ENCODE results near the gene GPR31.

Gene GPR31

DNA sequence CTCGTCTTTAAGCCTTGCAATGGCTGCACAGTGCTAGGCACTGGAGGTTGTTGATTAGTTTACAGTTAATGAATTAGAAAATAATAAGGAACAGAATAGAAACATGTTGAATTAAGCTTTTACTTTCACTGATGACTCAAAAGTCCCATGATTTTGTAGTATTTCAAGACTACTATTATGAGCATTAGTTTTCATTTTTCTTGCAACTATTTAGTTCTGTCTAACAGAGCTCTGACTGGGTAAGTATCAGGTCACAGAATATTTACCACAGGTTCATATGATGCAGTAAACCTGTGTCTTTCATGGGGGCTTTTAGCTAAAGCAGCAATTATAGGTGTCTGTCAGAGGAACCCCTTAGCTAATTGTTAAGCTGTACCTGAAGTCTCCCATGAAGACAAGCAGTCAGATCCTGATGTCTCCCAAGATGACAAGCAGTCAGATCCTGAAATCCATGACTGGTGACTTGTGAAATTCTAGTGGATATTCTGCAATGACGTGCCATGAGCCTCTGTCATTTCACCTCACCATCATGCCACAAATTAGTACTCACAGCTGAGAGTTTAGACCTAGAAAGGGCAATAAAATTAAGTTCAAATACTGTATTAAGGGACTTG lies 8.2 kb upstream of the GPR31 start:
- no peak for DNase-seq

- DNase-seq = no peak
Observed at GRCh38 chr6:167164261-167164660, 6.5 kb upstream of the GPR31 start.

DNA sequence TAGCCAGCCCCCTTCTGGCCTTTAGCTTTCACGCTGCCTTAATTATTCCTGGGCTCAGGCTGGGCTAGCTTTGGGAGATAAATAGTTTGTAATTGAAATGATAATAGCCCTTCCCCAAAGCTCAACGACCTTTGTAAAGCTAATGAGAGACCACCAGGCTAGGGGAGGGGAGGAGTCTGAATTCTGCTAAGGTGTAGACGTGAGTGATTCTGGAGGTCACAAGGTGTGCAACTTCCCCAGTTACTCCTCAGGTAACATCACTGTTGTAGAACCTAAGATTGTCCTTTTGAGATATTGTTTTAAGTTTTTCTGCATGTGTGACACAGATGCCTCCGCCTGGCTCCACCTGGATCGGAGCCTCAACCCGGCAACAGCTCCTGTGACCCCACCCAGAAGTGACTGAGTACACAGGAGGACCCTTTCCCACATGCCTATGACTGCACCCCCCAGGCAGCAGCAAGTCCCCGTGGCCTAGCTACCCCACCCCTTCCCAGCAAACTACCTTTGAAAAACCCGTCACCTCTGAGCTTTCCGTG lies 5.8 kb upstream of the GPR31 start:
- DNase-seq = no peak

DNA sequence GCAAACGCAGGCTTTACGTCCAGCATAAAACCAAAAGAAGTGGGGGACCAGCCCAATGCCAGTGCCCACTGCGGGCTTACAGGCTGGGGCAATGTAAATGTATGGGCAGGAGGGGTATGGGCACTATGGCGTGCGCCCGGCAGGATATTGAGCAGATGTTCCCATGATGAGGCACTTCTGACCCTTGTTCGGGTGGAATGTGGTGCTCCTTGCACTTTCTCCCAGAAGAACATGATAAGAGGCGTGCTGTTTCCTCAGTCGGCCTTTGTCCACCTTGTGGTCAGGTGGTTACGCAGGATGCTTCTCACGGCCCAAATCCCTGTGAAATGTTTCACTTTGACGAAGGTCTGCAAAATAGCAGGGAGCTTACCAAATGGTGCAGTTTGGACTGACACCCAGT lies 4.8 kb upstream of the GPR31 start:
- no peak for DNase-seq

- DNase-seq = no peak
Observed at GRCh38 chr6:167161851-167162467, 4.2 kb upstream of the GPR31 start.

DNA sequence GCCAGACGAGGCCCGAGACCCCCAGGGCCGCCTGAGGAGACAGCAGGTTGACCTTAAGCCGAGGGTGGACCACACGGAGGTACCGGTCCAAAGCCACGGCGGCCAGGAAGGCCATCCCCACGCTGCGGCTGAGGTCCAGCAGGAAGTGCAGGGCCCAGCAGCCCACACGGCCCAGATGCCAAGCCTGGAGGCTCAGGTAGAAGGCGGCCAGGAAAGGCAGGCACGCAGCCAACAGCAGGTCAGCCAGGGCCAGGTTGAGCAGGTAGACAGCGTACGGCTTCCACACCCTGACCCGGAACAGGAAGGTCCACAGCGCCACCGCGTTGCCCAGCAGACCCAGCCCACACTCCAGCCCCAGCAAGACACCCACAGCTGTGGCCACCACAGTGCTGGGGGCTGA lies 366 bp downstream of the GPR31 start:
- DNase-seq = no peak

DNA sequence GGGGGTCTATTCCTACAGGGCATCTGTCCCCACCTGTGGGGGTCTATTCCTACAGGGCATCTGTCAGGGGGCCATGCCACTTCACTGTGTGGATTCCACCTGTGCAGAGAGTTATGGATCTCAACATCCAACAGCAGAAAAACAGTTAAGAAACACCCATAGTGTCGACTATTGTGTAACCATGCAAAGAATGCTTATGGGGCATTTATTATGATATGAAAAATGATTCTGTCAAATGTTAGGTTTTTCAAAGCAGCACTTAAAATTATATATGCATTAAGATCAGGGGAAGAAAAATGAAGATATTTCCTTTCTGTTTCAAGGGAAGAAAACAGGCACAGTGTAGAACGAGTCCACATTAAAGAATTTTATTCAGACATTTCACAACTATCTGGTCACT lies 2.9 kb downstream of the GPR31 start:
- no peak for DNase-seq

DNA sequence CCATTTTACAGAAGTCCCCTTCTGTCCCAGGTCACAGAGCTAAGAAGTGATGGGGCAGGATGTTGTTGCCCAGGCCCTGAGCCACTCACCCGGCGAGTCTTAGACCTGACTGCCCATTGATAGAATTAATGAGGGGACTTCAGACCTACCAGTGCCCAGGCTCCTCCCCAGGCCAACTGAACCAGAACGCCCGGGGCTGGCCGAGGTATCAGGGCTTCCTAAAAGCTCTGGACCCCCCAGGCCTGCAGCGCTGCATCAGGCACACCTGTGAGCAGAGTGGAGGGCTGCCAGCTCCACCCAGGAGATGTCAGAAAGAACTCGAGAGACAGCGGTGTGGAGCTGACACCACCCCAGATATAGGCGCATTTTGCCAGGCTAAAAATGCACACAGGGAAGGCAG lies 3.5 kb downstream of the GPR31 start:
- DNase-seq = no peak

- DNase-seq = no peak
Observed at GRCh38 chr6:167153521-167153959, 4.2 kb downstream of the GPR31 start.

DNA sequence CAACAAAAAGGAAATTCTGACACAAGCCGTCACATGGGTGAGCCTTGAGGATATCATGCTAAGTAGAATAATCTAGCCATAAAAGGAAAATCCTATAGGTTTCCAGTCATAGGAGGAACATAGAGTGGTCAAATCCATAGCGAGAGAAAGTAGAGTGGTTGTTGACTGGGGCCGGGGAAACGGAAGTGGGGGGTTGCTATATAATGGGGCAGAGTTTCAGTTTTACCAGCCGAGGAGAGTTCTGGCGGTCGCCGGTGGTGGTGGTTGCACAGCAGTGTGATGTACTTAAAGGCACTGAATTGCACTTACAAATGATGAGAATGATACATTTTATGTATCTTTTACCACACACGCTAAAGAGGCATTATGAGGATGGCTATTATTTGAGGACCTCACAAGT lies 4.9 kb downstream of the GPR31 start:
- no peak for DNase-seq

DNA sequence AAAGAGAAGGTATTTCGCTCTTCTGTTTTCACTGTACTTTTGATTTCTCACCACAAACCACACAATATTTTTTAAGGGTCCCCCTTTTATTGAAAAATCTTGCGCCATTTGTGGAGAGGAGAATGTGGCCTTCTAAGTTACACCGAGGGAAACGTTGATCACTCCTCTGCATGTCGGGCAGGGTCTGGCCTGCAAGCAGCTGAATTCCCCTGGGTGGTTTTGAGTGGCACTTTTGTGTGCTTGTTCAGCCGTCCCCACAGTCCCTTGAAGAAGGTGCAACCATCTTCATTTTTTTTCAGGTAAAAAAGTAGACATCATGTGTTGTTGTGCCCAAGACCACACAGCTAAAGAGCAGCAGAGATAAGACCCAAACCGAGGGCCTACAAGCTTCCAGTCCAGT lies 6.1 kb downstream of the GPR31 start:
- DNase-seq = no peak

GRCh38 chr6:167150941-167151549 lies 6.7 kb downstream of the GPR31 start:
- DNase-seq = no peak

- DNase-seq = no peak
Observed at GRCh38 chr6:167148997-167149396, 8.8 kb downstream of the GPR31 start.

DNA sequence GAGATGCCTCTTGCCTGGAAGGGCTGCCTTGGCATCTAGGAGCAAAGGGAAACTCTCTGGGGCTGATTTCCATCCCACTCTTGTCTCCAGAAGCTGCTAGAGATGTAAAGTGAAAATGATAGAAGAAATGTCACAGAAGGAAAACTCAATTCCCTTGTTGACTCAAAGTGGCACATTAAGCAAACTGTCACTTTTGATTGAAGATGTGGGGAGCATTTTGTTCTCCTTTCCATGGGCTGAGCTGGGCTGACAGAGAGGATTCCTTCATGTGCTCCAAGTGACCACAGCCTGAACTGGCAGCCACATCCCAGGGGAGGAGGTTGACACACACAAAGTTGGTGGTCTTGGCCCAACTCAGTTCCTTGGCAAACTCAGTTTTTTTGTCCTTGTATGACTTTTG lies 9.8 kb downstream of the GPR31 start:
- DNase-seq = no peak

DNA sequence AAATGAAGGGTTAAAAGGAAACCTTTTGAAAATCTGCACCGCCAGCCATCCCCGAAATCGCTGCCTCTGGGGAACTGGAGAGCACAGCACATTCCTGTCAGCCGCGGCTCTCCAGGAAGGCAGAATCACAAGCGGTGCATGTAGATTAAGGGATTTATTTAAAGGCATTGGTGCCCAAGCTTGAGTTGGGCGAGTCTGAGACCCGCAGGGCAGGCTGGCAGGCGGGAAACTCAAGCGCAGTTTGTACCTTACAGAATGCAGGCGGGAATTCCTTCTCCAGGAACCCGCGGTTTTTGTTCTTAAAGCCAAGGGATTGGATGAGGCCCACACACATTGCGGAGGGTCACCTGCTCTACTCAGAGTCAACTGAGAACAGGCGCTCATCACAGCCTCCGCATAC lies 10.8 kb downstream of the GPR31 start:
- no peak for DNase-seq

DNA sequence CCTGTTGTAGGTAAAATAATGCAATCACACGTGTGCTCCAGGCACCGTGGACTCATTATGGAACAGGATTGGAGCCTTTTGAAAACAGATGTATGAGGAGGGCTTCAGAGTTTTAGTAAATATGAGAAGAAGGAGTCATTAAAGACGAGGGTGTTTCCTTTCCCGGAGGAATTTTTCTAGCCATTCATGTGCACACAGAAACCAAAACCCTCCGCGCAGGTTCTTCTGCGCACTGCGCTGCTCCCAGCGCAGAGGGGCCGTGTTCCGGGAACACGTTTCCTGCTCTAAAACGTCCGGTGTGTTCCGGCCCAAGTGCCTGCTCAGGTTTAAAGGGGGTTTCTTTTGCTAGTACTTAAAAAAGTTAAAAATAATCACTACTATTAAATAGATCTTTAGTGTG lies 11.6 kb downstream of the GPR31 start:
- DNase-seq = no peak

GRCh38 chr6:167145461-167145860 lies 12.3 kb downstream of the GPR31 start:
- no peak for DNase-seq

DNA sequence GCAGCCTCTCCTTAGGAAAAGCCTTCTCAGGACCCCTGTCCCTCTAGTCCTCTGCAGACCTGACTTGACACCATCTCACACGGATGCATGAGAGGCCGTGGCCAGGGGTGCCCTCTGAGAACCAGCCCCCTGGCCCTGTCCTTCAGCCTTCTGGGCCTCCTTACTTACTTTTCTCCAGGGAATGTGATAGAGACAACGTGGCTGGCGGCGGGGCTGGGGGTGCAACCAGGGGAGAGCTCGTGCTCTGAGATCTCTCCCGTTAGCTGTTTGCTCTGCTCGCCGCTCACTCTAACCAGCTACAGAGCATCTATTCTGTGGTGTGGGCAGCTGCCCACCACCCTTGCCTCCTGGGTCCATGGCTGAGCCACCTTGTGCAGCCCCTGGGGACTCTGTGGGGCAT lies 14.7 kb downstream of the GPR31 start:
- no peak for DNase-seq

- no peak for DNase-seq
Observed at GRCh38 chr6:167142433-167142761, 15.4 kb downstream of the GPR31 start.

DNA sequence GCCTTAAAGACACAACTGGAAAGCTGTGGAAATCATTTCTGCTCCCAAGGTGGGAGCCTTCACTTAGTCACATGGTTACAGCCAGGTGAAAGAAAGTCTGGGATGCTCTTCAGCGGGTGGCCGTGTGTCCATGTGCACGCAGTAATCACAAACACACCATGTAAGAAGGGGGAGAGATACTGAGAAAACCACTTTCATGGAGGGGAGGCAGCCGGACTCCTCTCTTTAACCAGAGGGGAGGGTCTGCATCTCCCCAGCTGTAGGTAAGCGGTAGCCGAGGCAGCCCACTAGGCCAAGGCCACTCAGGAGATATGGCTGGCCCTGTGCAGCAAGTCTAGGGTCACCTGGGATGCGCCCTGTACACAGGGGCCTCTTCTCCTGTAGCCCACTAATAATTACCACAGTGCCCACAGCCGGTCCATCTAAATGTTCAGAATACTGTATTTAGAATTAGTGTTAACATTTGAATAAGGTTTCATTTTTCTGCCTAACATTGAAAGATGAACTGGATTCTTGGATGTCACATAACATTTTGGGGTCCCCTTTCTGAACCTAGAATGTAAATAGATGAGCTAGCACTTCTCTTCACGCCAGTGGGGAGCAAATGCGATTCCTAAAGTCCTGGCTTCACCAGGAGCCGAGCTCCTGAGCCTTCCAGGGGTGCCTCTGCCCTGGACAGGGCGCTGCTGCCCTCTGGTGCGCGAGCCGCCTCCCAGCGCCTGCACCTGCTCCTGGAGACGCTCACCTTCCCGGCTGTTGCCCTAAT lies 15.9 kb downstream of the GPR31 start:
- DNase-seq = peak in 1 of 2 experiments; percentile 2

DNA sequence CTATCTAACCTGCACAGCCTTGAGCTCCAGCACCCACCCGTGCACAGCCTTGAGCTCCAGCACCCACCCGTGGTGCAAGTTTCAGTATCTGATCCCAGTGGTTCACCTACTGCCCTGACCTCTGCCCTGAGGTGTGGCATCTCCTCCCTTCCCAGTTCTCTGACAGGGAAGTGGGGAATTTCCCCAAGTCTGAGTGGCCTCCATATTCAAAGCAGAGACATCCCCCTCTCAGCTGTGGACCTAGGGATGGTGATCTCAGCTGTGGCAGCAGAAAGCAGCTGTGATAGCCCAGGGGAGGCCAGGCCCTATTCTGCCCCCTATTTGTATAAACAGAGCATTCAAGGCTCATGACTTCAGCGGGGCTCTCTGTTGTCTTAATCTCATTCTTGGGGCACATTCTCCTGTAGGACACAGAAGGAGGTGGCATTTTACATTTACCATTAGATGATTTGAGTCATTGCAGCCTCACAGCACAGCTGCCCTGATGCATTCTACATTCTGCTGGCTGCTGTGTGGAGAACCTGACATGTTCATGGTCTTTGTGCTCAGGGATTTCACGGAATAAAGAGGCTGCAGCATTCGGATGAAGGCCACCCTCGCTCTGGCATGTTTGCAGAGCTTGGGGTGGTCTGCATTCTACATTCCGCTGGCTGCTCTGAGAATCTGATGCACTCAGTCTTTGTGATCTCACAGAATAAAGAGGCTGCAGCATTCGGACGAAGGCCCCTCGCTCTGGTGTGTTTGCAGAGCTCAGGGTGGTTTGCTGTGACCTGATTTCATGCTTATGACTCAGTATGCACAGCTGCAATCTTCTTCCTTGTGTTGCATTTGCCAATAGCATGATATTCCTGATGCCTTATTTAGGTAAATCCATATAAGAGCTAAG lies 16.9 kb downstream of the GPR31 start:
- DNase-seq = no peak

- DNase-seq = no peak
Observed at GRCh38 chr6:167139761-167140160, 18.0 kb downstream of the GPR31 start.

DNA sequence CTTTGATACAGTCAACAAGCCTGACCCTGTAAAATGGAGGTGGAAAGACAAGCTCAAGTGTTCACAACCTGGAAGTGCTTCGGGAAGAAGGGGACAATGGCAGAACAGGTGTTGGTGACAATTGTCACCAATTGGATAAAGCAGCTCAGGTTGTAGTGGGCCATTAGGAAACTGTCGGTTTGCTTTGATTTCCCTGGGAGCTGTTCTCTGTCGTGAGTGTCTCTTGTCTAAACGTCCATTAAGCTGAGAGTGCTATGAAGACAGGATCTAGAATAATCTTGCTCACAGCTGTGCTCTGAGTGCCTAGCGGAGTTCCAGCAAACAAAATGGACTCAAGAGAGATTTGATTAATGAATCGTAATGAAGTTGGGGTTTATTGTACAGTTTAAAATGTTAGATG lies 19.9 kb downstream of the GPR31 start:
- no peak for DNase-seq
